Adrenal gland (tissue), 5 donors: ENCODE results near the gene CCDC186.

Experiments used
- POLR2A ChIP-seq, 2 donors: fragments of 450-650 bp; IDR thresholded peaks; one replicate each; pipeline ENCODE4 v1.6.1; 2017; ENCODE audit warnings: antibody characterized with exemption in 2 of 2, mild to moderate bottlenecking in 2 of 2, moderate library complexity in 1 of 2
- TF ChIP-seq, protein P1 (sequence below), 6 experiments: fragments of 450-650 bp in 4 of 6; fragments of 200-600 bp in 2 of 6; sonication (generic) in 1 of 6; IDR thresholded peaks; 1 replicate in 5 of 6; 2 replicates in 1 of 6; pipeline versions ENCODE4 v1.5.1 to v1.8.0; 2016 to 2021; ENCODE audit warnings: antibody characterized with exemption in 6 of 6, mild to moderate bottlenecking in 2 of 6, moderate library complexity in 1 of 6
- donor health status: DM: no; HTN: no; CAD: no.

- TF ChIP-seq POLR2A (IDR thresholded peaks at IDR 0.05), result no peak
- TF ChIP-seq, protein P1, sequence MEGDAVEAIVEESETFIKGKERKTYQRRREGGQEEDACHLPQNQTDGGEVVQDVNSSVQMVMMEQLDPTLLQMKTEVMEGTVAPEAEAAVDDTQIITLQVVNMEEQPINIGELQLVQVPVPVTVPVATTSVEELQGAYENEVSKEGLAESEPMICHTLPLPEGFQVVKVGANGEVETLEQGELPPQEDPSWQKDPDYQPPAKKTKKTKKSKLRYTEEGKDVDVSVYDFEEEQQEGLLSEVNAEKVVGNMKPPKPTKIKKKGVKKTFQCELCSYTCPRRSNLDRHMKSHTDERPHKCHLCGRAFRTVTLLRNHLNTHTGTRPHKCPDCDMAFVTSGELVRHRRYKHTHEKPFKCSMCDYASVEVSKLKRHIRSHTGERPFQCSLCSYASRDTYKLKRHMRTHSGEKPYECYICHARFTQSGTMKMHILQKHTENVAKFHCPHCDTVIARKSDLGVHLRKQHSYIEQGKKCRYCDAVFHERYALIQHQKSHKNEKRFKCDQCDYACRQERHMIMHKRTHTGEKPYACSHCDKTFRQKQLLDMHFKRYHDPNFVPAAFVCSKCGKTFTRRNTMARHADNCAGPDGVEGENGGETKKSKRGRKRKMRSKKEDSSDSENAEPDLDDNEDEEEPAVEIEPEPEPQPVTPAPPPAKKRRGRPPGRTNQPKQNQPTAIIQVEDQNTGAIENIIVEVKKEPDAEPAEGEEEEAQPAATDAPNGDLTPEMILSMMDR (IDR thresholded peaks at IDR 0.05), result no peak
Measured at GRCh38 chr10:114077815-114078219, 96.2 kb downstream of the CCDC186 start.
